Osteocyte (in vitro differentiated cells): ENCODE measurements around the gene VPS13A. TPM values are rescaled to one million over a fixed set of nuclear protein-coding genes. Genes with fewer than 3 reads are reported as not detected.

Experiments used
- DNase-seq: peaks from one replicate; pipeline ENCODE4 v3.0.0; 2021; ENCODE audit warnings: mixed read lengths; ENCODE audit not compliant: unreplicated experiment; ENCODE audit errors: extremely low spot score
- H3K27ac Mint-ChIP-seq: one replicate; pipeline ENCODE4 v1.8.0; 2021; ENCODE audit warnings: mild to moderate bottlenecking, mixed read lengths; ENCODE audit not compliant: unreplicated experiment
- H3K27me3 Mint-ChIP-seq: one replicate; pipeline ENCODE4 v1.8.0; 2021; ENCODE audit warnings: mixed read lengths; ENCODE audit not compliant: unreplicated experiment
- H3K36me3 Mint-ChIP-seq: one replicate; pipeline ENCODE4 v1.8.0; 2021; ENCODE audit warnings: mixed read lengths; ENCODE audit not compliant: unreplicated experiment
- H3K4me1 Mint-ChIP-seq: one replicate; pipeline ENCODE4 v1.8.0; 2021; ENCODE audit warnings: mixed read lengths; ENCODE audit not compliant: unreplicated experiment
- H3K4me3 Mint-ChIP-seq: one replicate; pipeline ENCODE4 v1.8.0; 2021; ENCODE audit warnings: mild to moderate bottlenecking, moderate library complexity, mixed read lengths; ENCODE audit not compliant: unreplicated experiment
- H3K9me3 Mint-ChIP-seq: one replicate; pipeline ENCODE4 v1.8.0; 2021; ENCODE audit warnings: mixed read lengths; ENCODE audit not compliant: unreplicated experiment
- CTCF ChIP-seq: fragments of 200-600 bp; sonication (generic); IDR thresholded peaks from 2 replicates; pipeline ENCODE4 v1.5.0; 2021; ENCODE audit warnings: antibody characterized with exemption, mild to moderate bottlenecking, moderate library complexity
- total RNA-seq: library from RNA; stranded (reverse); gene quantifications from 2 replicates; pipeline ENCODE4 v1.2.1, GENCODE V29; 2021

VPS13A gene
- total RNA-seq, 1 donor from 2014 or later, result 31.4 TPM

DNA sequence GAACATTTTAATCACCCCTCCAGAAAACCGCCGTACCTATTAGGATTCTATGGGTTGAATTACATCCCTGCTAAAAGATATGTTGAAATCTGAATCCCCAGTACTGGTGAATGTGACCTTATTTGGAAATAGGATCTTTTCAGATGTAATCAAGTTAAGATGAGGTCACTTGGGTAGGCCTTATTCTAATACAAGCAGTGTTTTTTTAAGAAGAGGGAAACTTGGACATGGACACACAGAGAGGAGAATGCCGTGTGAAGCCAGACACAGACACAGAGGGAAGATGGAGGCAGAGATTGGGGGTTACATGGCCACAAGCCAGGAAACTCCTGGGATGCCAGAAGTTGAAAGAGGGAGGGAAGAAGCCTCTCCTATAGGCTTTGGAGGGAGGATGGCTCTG, 287.3 kb downstream of the VPS13A start:
- H3K36me3 Mint-ChIP-seq, result peaks cover 3% of the 10 kb centered on the region
- H3K27ac Mint-ChIP-seq, result no peak overlapping the region

DNA sequence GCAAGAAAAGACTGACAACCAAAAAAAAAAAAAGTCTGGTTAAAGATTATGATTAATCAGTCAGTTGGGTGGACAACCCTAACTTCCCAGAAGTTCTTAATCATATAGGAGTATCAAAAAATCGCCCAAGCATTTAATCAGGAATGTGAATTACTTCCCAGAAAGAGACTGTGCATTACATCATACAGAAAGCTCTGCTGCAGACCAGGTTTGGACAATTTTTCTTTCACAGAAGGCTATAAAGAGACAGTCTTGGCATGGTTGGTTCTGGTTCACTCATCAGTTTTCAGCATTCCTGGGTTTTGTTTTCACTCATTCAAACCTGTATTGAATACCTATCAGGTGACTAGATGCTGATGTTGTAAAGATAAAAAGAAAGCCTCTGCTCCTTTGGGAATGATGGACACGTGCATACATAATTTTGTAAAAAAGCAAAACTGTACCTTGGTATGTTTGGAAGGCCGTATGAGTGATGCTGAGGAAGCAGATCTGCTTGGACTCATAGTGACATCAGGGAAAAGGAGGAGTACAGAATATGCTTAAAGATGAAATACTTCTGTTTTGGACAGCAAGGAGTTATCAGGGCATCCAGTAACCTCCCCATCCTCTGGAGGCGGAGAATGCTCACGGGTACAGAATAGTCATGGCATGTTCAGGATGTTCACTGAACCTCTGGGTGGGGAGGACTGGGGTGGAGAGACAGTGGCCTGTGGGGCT, 292.3 kb downstream of the VPS13A start:
- no peak overlapping the region for H3K27ac Mint-ChIP-seq

More for the DNA sequence above, 287.3 kb downstream of the VPS13A start:
- H3K9me3 Mint-ChIP-seq, result peaks cover 5% of the 10 kb centered on the region
- H3K27me3 Mint-ChIP-seq, result peaks cover 6% of the 10 kb centered on the region
- no peak for DNase-seq
- no peak overlapping the region for H3K4me3 Mint-ChIP-seq
- TF ChIP-seq CTCF, result no peak
- peaks cover 5% of the 10 kb centered on the region for H3K4me1 Mint-ChIP-seq

More for the DNA sequence above, 292.3 kb downstream of the VPS13A start:
- Mint-ChIP-seq H3K4me3 (no peak overlapping the region), H3K9me3 (peaks cover 16% of the 10 kb centered on the region), H3K36me3 (peaks cover 3% of the 10 kb centered on the region), H3K27me3 (peaks cover 6% of the 10 kb centered on the region), H3K4me1 (no peaks in the 10 kb centered on the region)
- no peak for DNase-seq
- TF ChIP-seq CTCF, result no peak

Other genes starting within 250 kb of the VPS13A start
- gene FOXB2, start 157.9 kb upstream of the VPS13A start, total RNA-seq, result not detected in 2 replicates